ENCODE results near the gene ZNF248.
"Not testable (repeated sequence)": the region's sequence is repeated elsewhere in the genome, so short reads cannot be mapped to it uniquely, and the experiment has no call there.

ZNF248 gene

GRCh38 chr10:37748170-37748569, 109.2 kb downstream of the ZNF248 start:
- in situ Hi-C loops (cut with MboI; ENCODE audit: low sequenced_read_pairs): no loop called here

GRCh38 chr10:37747081-37747480, 110.3 kb downstream of the ZNF248 start:
- in situ Hi-C loops (cut with MboI; ENCODE audit: low sequenced_read_pairs): no loop called here

GRCh38 chr10:37741831-37742230, 115.6 kb downstream of the ZNF248 start:
- in situ Hi-C loops (cut with MboI; ENCODE audit: low sequenced_read_pairs): no loop called here

- in situ Hi-C loops (cut with MboI; ENCODE audit: low sequenced_read_pairs): no loop called here
Observed at GRCh38 chr10:37739181-37739580, 118.2 kb downstream of the ZNF248 start.

- in situ Hi-C loops (cut with MboI; ENCODE audit: low sequenced_read_pairs): not testable (repeated sequence)
Observed at GRCh38 chr10:37738241-37738640, 119.2 kb downstream of the ZNF248 start.

GRCh38 chr10:37737336-37737735, 120.1 kb downstream of the ZNF248 start:
- in situ Hi-C loops (cut with MboI; ENCODE audit: low sequenced_read_pairs): no loop called here

- in situ Hi-C loops (cut with MboI; ENCODE audit: low sequenced_read_pairs): no loop called here
Observed at GRCh38 chr10:37736120-37736519, 121.3 kb downstream of the ZNF248 start.

GRCh38 chr10:37734971-37735370, 122.4 kb downstream of the ZNF248 start:
- in situ Hi-C loops (cut with MboI; ENCODE audit: low sequenced_read_pairs): no loop called here

Data from HL-60/S4 (cell line).